Activated CD8-positive, alpha-beta memory T cell treated with anti-CD3 and anti-CD28 coated beads, Interleukin-2, amount 50 U/mL, for 1 hour (primary cell): Measurements from ENCODE around the gene STAP1.
"Not testable (repeated sequence)": the region's sequence is repeated elsewhere in the genome, so short reads cannot be mapped to it uniquely, and the experiment has no call there.

ENCODE experiments used
- DNase-seq: peaks from one replicate; pipeline ENCODE4 v3.0.0-alpha.2; 2020; ENCODE audit errors: extremely low read depth

STAP1 gene

DNA sequence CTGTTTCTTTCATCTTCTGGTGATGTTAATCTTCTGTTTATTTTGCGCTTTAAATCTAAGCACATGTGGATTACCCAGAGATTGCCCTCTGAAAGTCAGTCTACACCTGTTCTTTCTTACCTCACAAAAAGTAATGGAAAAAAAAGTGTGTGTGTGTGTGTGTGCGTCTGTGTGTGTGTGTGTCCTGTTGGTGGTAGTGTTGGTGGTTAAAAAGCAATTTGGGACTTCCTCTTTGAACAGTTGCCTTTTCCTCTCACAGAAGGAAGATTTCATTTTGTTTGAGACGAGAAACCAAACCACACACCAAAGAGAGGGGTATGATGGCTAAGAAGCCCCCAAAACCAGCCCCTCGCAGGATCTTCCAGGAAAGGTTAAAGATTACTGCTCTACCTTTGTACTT is at the start of gene STAP1:
TSS of gene STAP1 (plus strand) at position 235 of the 400 bp plus-strand sequence. CDS start at position 318, 83 bp downstream.
- no peak for DNase-seq

DNA sequence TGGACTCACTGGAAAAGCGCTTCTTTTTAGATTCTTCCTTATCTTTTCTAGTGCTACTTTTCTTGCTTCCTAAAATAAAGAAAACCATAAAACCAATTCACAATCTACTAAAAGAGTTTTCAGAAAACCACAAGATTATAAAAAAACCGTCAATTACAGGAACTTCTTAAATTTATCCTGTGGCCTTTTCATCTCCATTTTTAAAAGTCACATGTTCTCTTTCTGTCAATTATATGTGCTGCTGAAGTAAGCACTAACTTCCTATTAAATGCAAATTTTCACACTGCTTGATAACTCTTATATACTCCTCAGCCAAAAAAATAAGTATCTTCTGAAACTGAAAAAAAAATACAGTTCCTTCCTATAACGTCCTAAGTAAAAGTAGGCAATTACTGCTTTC is 46.0 kb upstream of the STAP1 start:
- DNase-seq, result no peak

DNA sequence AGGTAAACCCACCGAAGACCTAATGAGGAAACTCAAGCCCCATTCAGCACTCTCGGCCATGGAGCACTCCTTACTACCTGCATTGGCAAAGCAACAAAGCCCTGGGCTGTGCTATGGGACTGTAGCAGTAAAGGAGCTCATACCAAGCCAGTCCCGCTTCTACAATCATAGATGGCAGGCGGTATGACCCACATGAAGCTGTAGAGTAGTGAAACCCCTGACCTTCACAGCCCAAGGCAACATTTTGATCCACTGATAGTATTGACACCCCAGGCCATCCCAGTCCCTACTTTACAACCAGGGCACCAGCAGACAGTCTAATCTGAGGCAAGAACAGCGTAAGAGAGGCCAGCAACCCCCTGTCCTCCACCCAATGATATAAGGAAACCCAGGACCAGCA is 38.4 kb upstream of the STAP1 start:
- no peak for DNase-seq

GRCh38 chr4:67521506-67521905 is 37.0 kb upstream of the STAP1 start:
- no peak for DNase-seq

DNA sequence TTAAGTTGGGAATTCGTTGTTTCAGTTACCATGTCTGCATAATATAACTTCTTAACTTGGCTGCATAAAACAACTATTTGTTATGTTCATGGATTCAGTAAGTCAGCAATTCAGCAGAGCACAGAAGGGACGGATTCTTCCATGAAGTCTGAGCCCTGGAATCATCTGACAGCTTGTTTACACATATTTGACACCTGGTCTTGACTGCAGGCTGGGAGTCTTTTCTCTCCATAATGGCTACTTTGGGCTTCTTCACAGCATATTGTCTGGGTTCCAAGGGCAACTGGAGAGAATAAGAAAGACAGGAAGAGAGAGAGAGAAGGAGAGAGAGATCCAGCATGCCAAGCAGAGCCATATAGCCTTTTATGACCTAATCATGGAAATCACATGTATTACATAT is 36.3 kb upstream of the STAP1 start:
- no peak for DNase-seq

GRCh38 chr4:67522851-67523671 is 35.5 kb upstream of the STAP1 start:
- no peak for DNase-seq

- not testable (repeated sequence) for DNase-seq
These were observed 34.4 kb upstream of the STAP1 start for GRCh38 chr4:67524140-67524539.

GRCh38 chr4:67531379-67531962 is 27.1 kb upstream of the STAP1 start:
- no peak for DNase-seq

GRCh38 chr4:67532397-67532796 is 26.1 kb upstream of the STAP1 start:
- not testable (repeated sequence) for DNase-seq

DNA sequence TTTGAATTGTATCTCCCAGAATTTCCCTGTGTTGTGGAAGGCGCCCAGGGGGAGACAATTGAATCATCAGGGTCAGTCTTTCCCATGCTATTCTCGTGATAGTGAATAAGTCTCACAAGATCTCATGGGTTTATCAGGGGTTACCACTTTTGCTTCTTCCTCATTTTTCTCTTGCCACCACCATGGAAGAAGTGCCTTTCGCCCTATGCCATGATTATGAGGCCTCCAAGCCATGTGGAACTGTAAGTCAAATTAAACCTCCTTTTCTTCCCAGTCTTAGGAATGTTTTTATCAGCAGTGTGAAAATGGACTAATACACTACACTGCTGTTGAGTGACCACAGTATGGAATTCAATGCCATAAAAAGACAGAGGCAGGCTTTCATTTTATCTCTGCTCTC is 25.4 kb upstream of the STAP1 start:
- DNase-seq, result no peak

DNA sequence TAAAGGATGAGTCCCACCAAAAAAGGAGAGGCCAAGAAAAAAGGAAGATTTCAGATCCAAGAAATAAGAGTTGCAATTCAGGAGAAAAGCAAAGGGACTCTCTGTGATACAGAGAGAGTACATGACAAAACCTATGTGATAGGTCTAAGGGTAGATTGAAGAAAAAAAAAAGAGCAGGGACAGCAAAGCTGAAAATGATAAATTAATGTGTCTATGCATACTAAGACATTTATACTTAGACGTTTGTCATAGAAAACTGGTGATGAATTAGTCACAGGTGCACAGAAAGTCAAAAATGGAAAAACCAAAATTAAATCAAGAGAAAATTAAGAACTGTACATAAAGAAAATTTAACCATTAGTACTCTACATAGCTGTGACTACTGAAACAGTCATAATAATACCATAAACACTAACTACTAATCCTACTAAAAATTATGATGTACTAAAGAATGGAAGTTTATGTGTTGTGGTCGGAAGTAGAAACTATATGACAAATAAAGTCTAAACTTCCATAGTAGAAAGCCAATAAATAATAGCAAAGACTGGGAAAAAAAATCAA is 23.2 kb upstream of the STAP1 start:
- no peak for DNase-seq

- no peak for DNase-seq
These were observed 18.7 kb upstream of the STAP1 start for GRCh38 chr4:67539830-67540229.

GRCh38 chr4:67542076-67542475 is 16.5 kb upstream of the STAP1 start:
- no peak for DNase-seq

GRCh38 chr4:67545199-67546003 is 13.1 kb upstream of the STAP1 start, which contains the start of gene CENPC:
CENPC (minus strand) TSS chr4:67545503; CDS start chr4:67545355, 148 bp downstream.
- peak; percentile 82 for DNase-seq

DNA sequence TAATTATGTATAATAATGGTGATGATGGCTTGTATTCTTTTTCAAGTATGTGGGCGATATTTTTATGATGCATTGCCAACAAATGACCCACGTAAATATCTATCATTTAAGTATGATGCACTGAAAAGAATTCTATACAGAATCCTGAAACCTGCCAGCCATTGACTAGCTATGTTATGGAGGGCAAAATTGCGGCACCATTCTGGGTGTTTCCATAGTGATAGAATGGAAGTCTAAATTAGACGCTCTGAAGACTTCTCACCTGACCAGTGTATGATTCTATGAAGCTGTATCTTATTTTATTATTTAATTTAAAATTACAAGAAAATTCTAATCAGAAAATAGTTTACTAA is 12.5 kb upstream of the STAP1 start:
- DNase-seq, result no peak

GRCh38 chr4:67546971-67547370 is 11.6 kb upstream of the STAP1 start:
- no peak for DNase-seq

DNA sequence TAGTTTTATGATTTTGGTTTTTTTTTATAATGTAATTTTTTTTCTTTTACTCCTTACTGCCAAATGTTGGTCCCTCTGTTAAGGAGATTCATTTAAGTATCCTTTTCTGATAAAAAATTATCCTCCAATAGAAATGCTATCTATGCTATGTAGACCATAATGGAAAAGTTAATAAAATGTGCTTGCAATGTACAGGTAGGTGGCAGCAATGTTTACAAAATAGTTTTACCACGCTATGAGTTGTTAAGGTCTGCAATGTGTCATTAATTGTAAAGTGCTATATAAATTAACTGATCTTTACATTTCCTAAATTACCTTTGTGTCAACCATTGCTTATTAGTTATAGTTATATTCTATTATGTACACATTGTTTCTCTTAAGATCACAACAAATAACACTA is 9.4 kb upstream of the STAP1 start:
- no peak for DNase-seq

- no peak for DNase-seq
These were observed 8.1 kb upstream of the STAP1 start for GRCh38 chr4:67550451-67550850.

DNA sequence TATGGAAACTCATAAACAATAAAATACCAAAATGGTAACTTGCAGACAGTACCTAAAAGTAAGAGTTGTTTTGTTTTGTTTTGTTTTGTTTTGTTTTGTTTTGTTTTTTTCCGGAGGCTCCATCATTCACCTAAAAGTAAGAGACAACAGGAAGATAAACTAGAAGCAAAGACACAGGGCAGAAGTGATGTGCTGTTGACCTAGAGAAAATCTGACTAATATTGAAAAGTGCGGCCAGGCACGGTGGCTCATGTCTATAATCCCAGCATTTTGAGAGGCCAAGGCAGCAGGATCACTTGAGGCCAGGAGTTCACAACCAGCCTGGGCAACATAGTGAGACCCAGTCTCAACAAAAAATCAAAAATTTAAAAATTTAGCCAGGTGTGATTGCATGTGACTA is 7.7 kb upstream of the STAP1 start:
- no peak for DNase-seq

- not testable (repeated sequence) for DNase-seq
These were observed 6.3 kb upstream of the STAP1 start for GRCh38 chr4:67552146-67552792.

DNA sequence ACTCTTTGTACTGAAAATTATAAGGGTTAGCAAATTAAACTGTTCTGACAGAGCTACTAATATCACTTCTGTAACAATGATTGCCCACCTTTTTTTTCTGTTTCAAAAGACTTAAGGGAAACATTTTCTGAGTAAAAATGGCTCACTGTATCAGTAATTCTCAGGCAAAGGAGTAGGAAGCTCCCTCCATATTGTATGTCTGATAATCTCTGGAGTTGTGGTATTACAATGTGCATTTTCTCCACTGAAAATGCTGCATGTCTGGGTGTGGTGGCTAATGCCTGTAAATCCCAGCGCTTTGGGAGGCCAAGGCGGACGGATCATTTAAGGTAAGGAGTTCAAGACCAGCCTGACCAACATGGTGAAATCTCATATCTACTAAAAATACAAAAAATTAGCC is 4.4 kb upstream of the STAP1 start:
- DNase-seq, result no peak

DNA sequence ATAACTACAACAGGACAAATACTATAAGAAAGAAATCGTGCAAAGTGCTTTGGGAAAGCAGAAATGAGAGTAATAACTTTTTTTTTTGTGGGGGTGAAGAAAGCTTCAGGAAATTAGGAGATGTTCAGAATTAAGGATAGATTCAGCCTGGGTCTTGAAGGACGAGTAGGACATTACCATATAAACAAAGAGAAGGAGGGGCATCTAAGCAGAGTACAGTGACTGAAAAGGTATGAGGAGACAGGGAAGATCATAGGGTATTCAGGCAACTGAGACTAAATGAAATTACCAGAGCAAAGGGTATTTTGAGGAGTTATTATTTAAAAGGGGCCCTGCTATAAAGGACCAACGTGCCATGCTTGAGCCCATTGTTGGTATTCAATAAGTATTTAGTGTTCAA is 3.1 kb upstream of the STAP1 start:
- no peak for DNase-seq
